ENCODE measurements around the gene WNT5A. TPM values are rescaled to one million over a fixed set of nuclear protein-coding genes. Genes with fewer than 3 reads are reported as not detected.

The WNT5A gene
- polyA plus RNA-seq, 1 donor from 2014 or later: 0.59 TPM

- H3K36me3 ChIP-seq (ENCODE audit: insufficient read depth, low read length): no peaks in the 10 kb centered on the region
- no peak overlapping the region for H3K4me3 ChIP-seq (ENCODE audit: low read length)
Measured at GRCh38 chr3:55521064-55521737, 34.1 kb upstream of the WNT5A start.

GRCh38 chr3:55519019-55519418, 31.9 kb upstream of the WNT5A start:
- no peaks in the 10 kb centered on the region for H3K9me3 ChIP-seq (ENCODE audit: low read length)
- H4K20me1 ChIP-seq (ENCODE audit: insufficient read depth): no peaks in the 10 kb centered on the region
- H3K79me2 ChIP-seq (replicated peaks; ENCODE audit: insufficient read depth, low read length): no peaks in the 10 kb centered on the region
- H3F3A ChIP-seq (ENCODE audit: insufficient read depth, low read length, poor library complexity, severe bottlenecking): no peaks in the 10 kb centered on the region
- no peak overlapping the region for H3K4me3 ChIP-seq (ENCODE audit: low read length)
- H3K27ac ChIP-seq (ENCODE audit: low read length): no peak overlapping the region
- no peak overlapping the region for H2AFZ ChIP-seq (ENCODE audit: low read depth, low read length)
- no peaks in the 10 kb centered on the region for H3K36me3 ChIP-seq (ENCODE audit: insufficient read depth, low read length)
- H3K27me3 ChIP-seq (ENCODE audit: insufficient read depth, low read depth, low read length): no peaks in the 10 kb centered on the region
- H3K9me2 ChIP-seq (ENCODE audit: insufficient read depth, low read length): no peaks in the 10 kb centered on the region
- H3K9ac ChIP-seq (ENCODE audit: low read length): no peak overlapping the region
- no peak overlapping the region for H3K4me2 ChIP-seq (ENCODE audit: low read length)
- TF ChIP-seq SMC3 (conservative IDR thresholded peaks at IDR 0.05; ENCODE audit: poor library complexity): no peak
- TF ChIP-seq MXI1 (conservative IDR thresholded peaks at IDR 0.05; ENCODE audit: poor library complexity, severe bottlenecking): no peak
- TF ChIP-seq REST (IDR thresholded peaks at IDR 0.05; ENCODE audit: borderline replicate concordance): no peak
- no peak for TF ChIP-seq POLR2AphosphoS5 (IDR thresholded peaks at IDR 0.05)
- TF ChIP-seq RAD21 (conservative IDR thresholded peaks at IDR 0.05): no peak

More at GRCh38 chr3:55521064-55521737, 34.1 kb upstream of the WNT5A start:
- Histone ChIP-seq H3K9ac (ENCODE audit: low read length) (no peak overlapping the region), H2AFZ (ENCODE audit: low read depth, low read length) (no peak overlapping the region), H3K27me3 (ENCODE audit: insufficient read depth, low read depth, low read length) (no peaks in the 10 kb centered on the region), H3K4me2 (ENCODE audit: low read length) (no peak overlapping the region), H3K79me2 (replicated peaks; ENCODE audit: insufficient read depth, low read length) (no peaks in the 10 kb centered on the region), H3K9me3 (ENCODE audit: low read length) (no peaks in the 10 kb centered on the region), H3K27ac (ENCODE audit: low read length) (no peak overlapping the region), H4K20me1 (ENCODE audit: insufficient read depth) (no peaks in the 10 kb centered on the region), H3F3A (ENCODE audit: insufficient read depth, low read length, poor library complexity, severe bottlenecking) (no peaks in the 10 kb centered on the region), H3K9me2 (ENCODE audit: insufficient read depth, low read length) (no peaks in the 10 kb centered on the region)
- TF ChIP-seq RAD21 (conservative IDR thresholded peaks at IDR 0.05) (no peak), POLR2AphosphoS5 (IDR thresholded peaks at IDR 0.05) (no peak), REST (IDR thresholded peaks at IDR 0.05; ENCODE audit: borderline replicate concordance) (no peak), MXI1 (conservative IDR thresholded peaks at IDR 0.05; ENCODE audit: poor library complexity, severe bottlenecking) (no peak), EZH2 (IDR thresholded peaks at IDR 0.05; ENCODE audit: borderline replicate concordance, insufficient read depth, low read length, poor library complexity, severe bottlenecking) (no peak), EP300 (conservative IDR thresholded peaks at IDR 0.05; ENCODE audit: poor library complexity, severe bottlenecking) (no peak), SMC3 (conservative IDR thresholded peaks at IDR 0.05; ENCODE audit: poor library complexity) (no peak)
- TF ChIP-seq, protein P1, sequence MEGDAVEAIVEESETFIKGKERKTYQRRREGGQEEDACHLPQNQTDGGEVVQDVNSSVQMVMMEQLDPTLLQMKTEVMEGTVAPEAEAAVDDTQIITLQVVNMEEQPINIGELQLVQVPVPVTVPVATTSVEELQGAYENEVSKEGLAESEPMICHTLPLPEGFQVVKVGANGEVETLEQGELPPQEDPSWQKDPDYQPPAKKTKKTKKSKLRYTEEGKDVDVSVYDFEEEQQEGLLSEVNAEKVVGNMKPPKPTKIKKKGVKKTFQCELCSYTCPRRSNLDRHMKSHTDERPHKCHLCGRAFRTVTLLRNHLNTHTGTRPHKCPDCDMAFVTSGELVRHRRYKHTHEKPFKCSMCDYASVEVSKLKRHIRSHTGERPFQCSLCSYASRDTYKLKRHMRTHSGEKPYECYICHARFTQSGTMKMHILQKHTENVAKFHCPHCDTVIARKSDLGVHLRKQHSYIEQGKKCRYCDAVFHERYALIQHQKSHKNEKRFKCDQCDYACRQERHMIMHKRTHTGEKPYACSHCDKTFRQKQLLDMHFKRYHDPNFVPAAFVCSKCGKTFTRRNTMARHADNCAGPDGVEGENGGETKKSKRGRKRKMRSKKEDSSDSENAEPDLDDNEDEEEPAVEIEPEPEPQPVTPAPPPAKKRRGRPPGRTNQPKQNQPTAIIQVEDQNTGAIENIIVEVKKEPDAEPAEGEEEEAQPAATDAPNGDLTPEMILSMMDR (IDR thresholded peaks at IDR 0.05; ENCODE audit: poor library complexity, severe bottlenecking): no peak
